T-cell (primary cell): ENCODE measurements around the gene RTL1. TPM values are rescaled to one million over a fixed set of nuclear protein-coding genes. Genes with fewer than 3 reads are reported as not detected.
A peak's percentile ranks its signal among the peaks of the same experiment; 100 is the strongest.

Experiments
- ATAC-seq, 4 experiments: fragments of 200-7000 bp in 3 of 4; fragments of 150-1000 bp in 1 of 4; cut with Tn5 transposase; replicated peaks in 1 of 4; 1 replicate in 3 of 4; 2 replicates in 1 of 4; pipeline ENCODE4 v1.10.0; 2021; ENCODE audit warnings: moderate library complexity in 3 of 4, mild to moderate bottlenecking in 2 of 4, moderate number of reproducible peaks in 1 of 4
- CTCF ChIA-PET, 2 donors: fragments of 300-600 bp; sonication (Branson Sonifier 250); formaldehyde crosslinking; loops; one replicate each; lab custom pipeline; 2022; ENCODE audit warnings: antibody characterized with exemption in 2 of 2; lab: Charles Lee
- POLR2A ChIA-PET, 2 donors: fragments of 300-600 bp; sonication (Branson Sonifier 250); formaldehyde crosslinking; loops; one replicate each; lab custom pipeline; 2022; ENCODE audit warnings: antibody characterized with exemption in 2 of 2; lab: Charles Lee
- DNase-seq, 35 experiments: peaks; one replicate each; pipeline versions ENCODE4 v3.0.0 to v3.0.0-alpha.2; 2013 to 2023
- H3K27ac ChIP-seq: one replicate; pipeline ENCODE4 v1.5.1; 2013; ENCODE audit warnings: low read length
- H3K27me3 ChIP-seq, 2 experiments: replicated peaks in 1 of 2; 1 replicate in 1 of 2; 2 replicates in 1 of 2; pipeline versions ENCODE4 v1.6.1 to v1.7.0; 2013; ENCODE audit warnings: low read length in 1 of 2, mixed read lengths in 1 of 2; ENCODE audit not compliant: control insufficient read depth in 2 of 2, insufficient read depth in 2 of 2; ENCODE audit errors: extremely low read depth in 1 of 2
- H3K36me3 ChIP-seq, 2 donors: 1 replicate in 1 of 2; 2 replicates in 1 of 2; pipeline versions ENCODE4 v1.6.1 to v1.7.0; 2013; ENCODE audit warnings: low read length in 1 of 2; ENCODE audit not compliant: control insufficient read depth in 2 of 2, insufficient read depth in 1 of 2; ENCODE audit errors: extremely low read depth in 1 of 2
- H3K4me1 ChIP-seq, 2 experiments: 1 replicate in 1 of 2; 2 replicates in 1 of 2; pipeline versions ENCODE4 v1.6.1 to v1.7.0; 2013; ENCODE audit warnings: low read length in 2 of 2, mixed read lengths in 1 of 2; ENCODE audit not compliant: insufficient read depth in 2 of 2, control insufficient read depth in 1 of 2; ENCODE audit errors: extremely low read depth in 1 of 2
- H3K4me3 ChIP-seq, 2 donors: 1 replicate in 1 of 2; 2 replicates in 1 of 2; pipeline versions ENCODE4 v1.5.1 to v1.7.0; 2013; ENCODE audit warnings: mild to moderate bottlenecking in 2 of 2, low read length in 1 of 2, moderate library complexity in 1 of 2; ENCODE audit not compliant: control insufficient read depth in 1 of 2; ENCODE audit errors: extremely low read depth in 1 of 2
- H3K9me3 ChIP-seq: 2 replicates; pipeline ENCODE4 v1.7.0; 2013
- H3K27ac Mint-ChIP-seq, 2 donors: one replicate each; pipeline ENCODE4 v1.8.0; 2020 to 2021; ENCODE audit warnings: mild to moderate bottlenecking in 2 of 2, mixed read lengths in 2 of 2
- H3K27me3 Mint-ChIP-seq, 2 donors: one replicate each; pipeline ENCODE4 v1.8.0; 2021 to 2022; ENCODE audit warnings: mixed read lengths in 2 of 2
- H3K36me3 Mint-ChIP-seq: one replicate; pipeline ENCODE4 v1.8.0; 2021; ENCODE audit warnings: mixed read lengths
- H3K4me1 Mint-ChIP-seq, 3 donors: one replicate each; pipeline ENCODE4 v1.8.0; 2020 to 2022; ENCODE audit warnings: mixed read lengths in 3 of 3, mild to moderate bottlenecking in 1 of 3
- H3K4me3 Mint-ChIP-seq, 3 donors: one replicate each; pipeline ENCODE4 v1.8.0; 2020 to 2022; ENCODE audit warnings: mild to moderate bottlenecking in 3 of 3, mixed read lengths in 3 of 3, moderate library complexity in 3 of 3
- H3K9me3 Mint-ChIP-seq, 3 donors: one replicate each; pipeline ENCODE4 v1.8.0; 2020 to 2022; ENCODE audit warnings: mixed read lengths in 3 of 3
- WGBS: methylation state at CpG from one replicate; pipeline ENCODE4 v1.1.5; 2013; ENCODE audit warnings: missing lambda C conversion rate; ENCODE audit not compliant: insufficient coverage; 5-methylcytosine and 5-hydroxymethylcytosine counted together
- total RNA-seq, 35 experiments: library from RNA in 6 of 35; stranded (reverse) in 6 of 35; fragments of 120-200 nt in 1 of 35; gene quantifications; one replicate each; pipeline versions ENCODE4 v1.2.1 to v1.2.4 and lab custom pipeline; 2013 to 2026

RTL1 gene
- total RNA-seq, 5 donors from 2014 or later (not counting 1 experiment from before 2014, with no cell fraction given) = not detected

DNA sequence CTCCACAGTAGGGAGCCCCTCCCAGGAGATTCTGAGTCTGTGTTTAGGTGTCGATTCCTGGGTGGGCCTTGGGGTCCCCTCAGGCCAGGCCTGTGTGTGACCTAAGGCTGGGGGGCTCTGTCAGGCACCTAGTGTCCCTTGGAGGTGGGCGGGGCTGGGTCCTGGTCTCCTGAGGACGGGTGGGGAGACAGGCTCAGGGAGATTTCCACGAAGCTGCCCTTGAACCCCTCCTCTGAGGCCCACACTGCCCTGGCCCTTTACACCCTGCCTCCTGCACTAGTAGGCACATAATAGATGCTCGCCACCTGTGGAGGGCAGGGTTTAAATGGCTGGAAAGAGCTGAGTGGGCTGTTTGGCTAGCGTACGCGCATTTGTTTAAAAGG, 44.7 kb downstream of the RTL1 start:
- CTCF ChIA-PET = no interaction called here
- no peak for ATAC-seq

DNA sequence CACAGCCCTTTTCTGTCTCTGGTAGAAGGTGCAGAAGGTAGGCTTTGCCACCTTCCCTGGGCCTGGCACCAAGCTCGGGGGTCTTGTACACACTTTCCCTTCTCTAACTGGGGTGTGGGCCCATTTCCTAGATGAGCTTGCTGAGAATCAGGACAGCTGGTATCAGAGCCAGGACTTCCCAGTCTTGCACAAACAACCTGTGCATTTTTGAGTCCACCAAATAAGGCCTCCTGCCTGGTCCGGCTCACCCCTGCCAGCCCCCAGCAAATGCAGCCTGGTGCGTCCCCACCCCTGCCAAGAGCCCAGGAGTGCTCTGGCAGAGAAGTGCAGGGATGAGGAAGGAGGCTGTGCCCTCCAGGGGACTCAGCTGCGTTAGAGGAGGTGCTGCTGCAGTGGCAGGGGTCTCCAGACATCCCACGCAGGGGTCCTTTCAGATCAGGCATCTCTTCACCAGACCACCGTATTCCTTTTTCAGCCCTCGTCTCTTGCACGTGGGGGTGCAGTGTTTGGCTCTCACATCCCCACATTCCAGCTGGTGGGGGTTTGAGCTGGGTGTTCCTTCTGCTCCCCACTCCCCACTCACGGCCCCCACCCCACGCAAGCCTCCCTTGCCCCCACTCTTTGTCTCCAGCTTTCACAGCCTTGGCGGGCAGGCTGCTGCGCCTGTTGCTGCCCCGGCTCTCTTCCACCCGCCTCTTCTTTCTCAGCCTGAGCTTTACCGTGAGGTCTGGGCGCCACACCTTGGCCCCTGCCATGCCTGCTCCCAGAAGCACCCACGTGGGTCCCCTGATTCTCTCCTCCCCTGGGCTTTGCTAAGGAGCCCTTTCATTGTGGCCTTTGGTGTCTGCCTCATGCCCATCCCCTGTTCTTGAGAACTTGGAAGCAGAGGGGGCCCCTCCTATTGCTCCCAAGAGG, 45.3 kb downstream of the RTL1 start:
- 75% methylated on average over 13 of the region's 17 CpGs for WGBS
- no peak overlapping the region for H3K4me3 Mint-ChIP-seq
- ChIA-PET CTCF (no interaction called here), POLR2A (no interaction called here)
- H3K36me3 ChIP-seq = no peaks in the 10 kb centered on the region
- no peak overlapping the region for H3K27ac ChIP-seq
- no peak overlapping the region for H3K4me3 ChIP-seq
- DNase-seq (no peak), ATAC-seq (no peak)
- H3K4me1 ChIP-seq = no peaks in the 10 kb centered on the region
- no peak overlapping the region for H3K27ac Mint-ChIP-seq
- H3K4me1 Mint-ChIP-seq = no peaks in the 10 kb centered on the region
- H3K9me3 ChIP-seq = no peaks in the 10 kb centered on the region
- H3K36me3 Mint-ChIP-seq = no peaks in the 10 kb centered on the region
- no peaks in the 10 kb centered on the region for H3K9me3 Mint-ChIP-seq
- peaks cover 0 to 35% of the 10 kb centered on the region in 2 experiments for H3K27me3 ChIP-seq
- peaks cover 4 to 17% of the 10 kb centered on the region in 2 donors for H3K27me3 Mint-ChIP-seq

More for the DNA sequence above, 44.7 kb downstream of the RTL1 start:
- no peaks in the 10 kb centered on the region for H3K4me1 ChIP-seq
- no peak overlapping the region for H3K4me3 Mint-ChIP-seq
- POLR2A ChIA-PET = no interaction called here
- WGBS = 70% methylated on average over 6 of the region's 8 CpGs
- H3K4me3 ChIP-seq = no peak overlapping the region
- DNase-seq = no peak
- no peak overlapping the region for H3K27ac Mint-ChIP-seq
- H3K4me1 Mint-ChIP-seq = no peaks in the 10 kb centered on the region
- H3K27me3 ChIP-seq = peaks cover 0 to 35% of the 10 kb centered on the region in 2 experiments
- peaks cover 4 to 17% of the 10 kb centered on the region in 2 donors for H3K27me3 Mint-ChIP-seq
- H3K36me3 Mint-ChIP-seq = no peaks in the 10 kb centered on the region
- H3K9me3 ChIP-seq = no peaks in the 10 kb centered on the region
- no peaks in the 10 kb centered on the region for H3K9me3 Mint-ChIP-seq
- no peaks in the 10 kb centered on the region for H3K36me3 ChIP-seq
- no peak overlapping the region for H3K27ac ChIP-seq

DNA sequence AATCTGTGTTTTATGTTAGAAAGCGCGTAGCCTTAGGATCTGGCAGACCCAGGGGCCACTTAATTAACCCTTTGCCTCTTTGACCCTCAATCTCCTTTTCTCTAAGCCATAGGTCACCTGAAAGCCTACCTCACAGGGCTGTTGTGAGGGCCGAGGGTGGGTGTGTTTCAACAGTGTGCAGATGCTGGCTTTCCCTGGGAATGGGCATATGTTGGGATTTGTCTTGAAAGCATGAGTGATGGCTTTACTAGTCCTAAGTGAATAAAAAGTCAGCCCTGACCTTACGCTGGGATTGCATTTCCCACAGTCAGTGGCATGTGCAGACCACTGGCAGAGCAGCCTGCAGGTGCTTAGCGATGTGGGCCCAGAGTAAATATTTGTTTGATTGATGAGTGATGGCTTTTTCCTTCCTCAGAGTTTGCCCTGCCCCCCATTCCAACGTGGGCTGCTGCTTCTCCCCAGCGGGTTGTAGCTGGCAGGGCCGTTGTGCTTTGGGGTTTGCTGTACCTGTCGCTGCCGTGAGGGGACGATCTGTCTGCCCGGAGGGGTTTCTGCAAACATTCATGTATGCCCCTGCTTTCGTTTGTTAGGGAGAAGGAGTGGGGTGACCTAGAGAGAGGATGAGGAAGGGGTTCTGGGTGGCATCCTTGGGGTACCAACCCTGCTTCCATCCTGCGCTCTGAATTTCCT, 46.1 kb downstream of the RTL1 start:
- Histone ChIP-seq H3K4me3 (no peak overlapping the region), H3K36me3 (no peaks in the 10 kb centered on the region), H3K27ac (no peak overlapping the region), H3K4me1 (no peaks in the 10 kb centered on the region), H3K9me3 (no peaks in the 10 kb centered on the region), H3K27me3 (peaks cover 0 to 33% of the 10 kb centered on the region in 2 experiments)
- Mint-ChIP-seq H3K9me3 (no peaks in the 10 kb centered on the region), H3K4me3 (no peak overlapping the region), H3K4me1 (no peaks in the 10 kb centered on the region), H3K36me3 (no peaks in the 10 kb centered on the region), H3K27me3 (peaks cover 4 to 17% of the 10 kb centered on the region in 2 donors), H3K27ac (no peak overlapping the region)
- DNase-seq = no peak
- CTCF ChIA-PET = interaction anchor here in 1 of 2 donors (0.6 kb wide), 1 partner anchor 1364 kb away, joined by 4 read pairs; no protein-coding TSS in a partner anchor
- WGBS = 65% methylated on average over 8 of the region's 14 CpGs
- POLR2A ChIA-PET = no interaction called here
- no peak for ATAC-seq

DNA sequence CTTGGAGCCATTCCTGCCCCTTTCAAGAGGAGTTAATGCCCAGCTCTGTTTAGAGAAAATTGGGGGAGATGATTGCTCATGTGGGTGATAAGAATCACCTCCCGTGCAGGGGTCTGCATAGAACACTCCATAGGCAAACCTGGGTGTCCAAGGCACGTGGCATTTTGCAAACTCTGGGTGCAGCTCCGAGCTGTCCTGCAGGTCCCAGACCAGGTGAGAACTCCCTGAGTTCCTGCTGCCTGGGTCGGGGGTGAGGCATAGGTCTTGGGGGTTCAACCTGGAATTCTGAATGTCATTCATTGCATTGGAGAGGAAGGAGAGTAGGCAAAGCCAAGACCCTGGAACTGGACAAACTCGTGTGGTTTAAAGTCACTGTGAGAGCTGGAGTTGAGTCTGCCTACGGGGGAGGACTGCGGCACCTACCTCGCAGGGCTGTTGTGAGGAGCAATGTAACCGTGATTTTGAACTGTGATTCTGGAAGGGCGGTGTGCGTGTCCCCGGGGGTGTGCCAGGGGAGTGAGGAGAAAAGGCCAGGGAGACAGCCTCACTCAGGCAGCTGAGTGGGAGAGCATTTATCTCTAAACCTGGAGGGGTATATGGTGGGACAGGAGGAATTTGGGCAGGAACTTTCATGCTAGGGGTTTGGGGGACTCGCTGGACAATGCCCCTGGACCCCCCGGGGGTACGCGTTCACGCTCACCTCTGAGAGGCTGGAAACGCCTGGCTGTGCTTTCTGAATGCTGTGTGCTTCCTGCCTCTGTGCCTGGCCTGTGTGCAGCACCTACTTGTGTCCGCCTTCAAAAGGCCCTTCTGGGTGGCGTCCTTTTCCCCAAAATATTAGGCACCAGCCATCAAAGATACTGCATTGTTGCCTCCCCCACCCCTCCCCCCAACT, 47.2 kb downstream of the RTL1 start:
- POLR2A ChIA-PET = no interaction called here
- no peaks in the 10 kb centered on the region for H3K4me1 ChIP-seq
- H3K36me3 Mint-ChIP-seq = no peaks in the 10 kb centered on the region
- no peaks in the 10 kb centered on the region for H3K9me3 Mint-ChIP-seq
- no peak overlapping the region for H3K4me3 ChIP-seq
- no peak for DNase-seq
- H3K36me3 ChIP-seq = no peaks in the 10 kb centered on the region
- H3K4me1 Mint-ChIP-seq = no peaks in the 10 kb centered on the region
- no peak overlapping the region for H3K27ac ChIP-seq
- no peak overlapping the region for H3K4me3 Mint-ChIP-seq
- H3K27me3 Mint-ChIP-seq = peaks cover 4 to 17% of the 10 kb centered on the region in 2 donors
- H3K27ac Mint-ChIP-seq = no peak overlapping the region
- no peak for ATAC-seq
- H3K9me3 ChIP-seq = no peaks in the 10 kb centered on the region
- CTCF ChIA-PET = no interaction called here
- peaks cover 0 to 26% of the 10 kb centered on the region in 2 experiments for H3K27me3 ChIP-seq
- 80% methylated on average over 16 of the region's 20 CpGs for WGBS

DNA sequence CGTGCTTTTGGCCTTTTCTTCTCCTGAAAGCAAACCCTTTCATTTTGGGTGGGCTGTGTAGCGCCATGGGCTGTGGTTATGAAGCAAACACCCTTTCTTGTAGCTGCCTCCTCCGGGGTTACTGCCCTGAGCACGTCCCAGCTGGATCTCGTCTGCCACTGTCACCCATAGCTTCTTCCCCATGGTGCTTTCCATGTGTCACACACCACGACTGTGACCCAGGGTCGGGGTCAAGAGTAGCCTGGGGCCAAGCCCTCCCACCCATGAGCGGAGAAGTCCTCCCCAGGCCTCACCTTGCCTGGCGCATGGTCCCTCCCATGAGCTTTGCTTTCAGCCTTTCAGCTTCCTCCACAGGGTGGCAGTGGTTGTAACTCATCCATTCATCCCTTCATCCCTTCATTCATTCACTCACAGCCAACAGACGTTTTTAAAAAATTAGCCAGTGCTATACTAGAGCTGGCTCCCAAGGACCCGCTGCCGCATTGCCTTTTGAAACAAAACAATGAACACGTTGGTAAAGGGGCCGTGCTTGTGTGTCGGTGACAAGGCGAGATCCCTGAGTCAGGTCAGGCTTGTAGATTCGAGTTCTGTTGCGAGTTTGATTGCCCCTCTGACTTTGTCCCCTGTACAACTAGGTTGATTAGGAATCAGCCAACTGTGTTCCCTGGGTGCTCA, 48.1 kb downstream of the RTL1 start:
- ChIA-PET CTCF (no interaction called here), POLR2A (no interaction called here)
- no peaks in the 10 kb centered on the region for H3K9me3 Mint-ChIP-seq
- peaks cover 0 to 19% of the 10 kb centered on the region in 2 experiments for H3K27me3 ChIP-seq
- H3K27ac ChIP-seq = no peak overlapping the region
- peak overlapping the region in 1 of 2 donors; percentile 55 for H3K27ac Mint-ChIP-seq
- no peak overlapping the region for H3K4me3 ChIP-seq
- no peaks in the 10 kb centered on the region for H3K9me3 ChIP-seq
- WGBS = 86% methylated on average over 18 of the region's 18 CpGs
- H3K4me3 Mint-ChIP-seq = no peak overlapping the region
- peaks cover 4 to 14% of the 10 kb centered on the region in 2 donors for H3K27me3 Mint-ChIP-seq
- H3K36me3 ChIP-seq = no peaks in the 10 kb centered on the region
- no peaks in the 10 kb centered on the region for H3K36me3 Mint-ChIP-seq
- no peaks in the 10 kb centered on the region for H3K4me1 ChIP-seq
- DNase-seq (no peak), ATAC-seq (no peak)
- H3K4me1 Mint-ChIP-seq = peaks cover 0 to 5% (median 0%) of the 10 kb centered on the region in 3 donors
